Stomach (tissue), 9 donors: Measurements from ENCODE around the gene LRRC15. TPM values are rescaled to one million over a fixed set of nuclear protein-coding genes. Genes with fewer than 3 reads are reported as not detected.

ENCODE experiments used
- DNase-seq, 2 donors: peaks; one replicate each; pipeline versions ENCODE4 v3.0.0 to v3.0.0-alpha.2; 2013 to 2019
- H3K27ac ChIP-seq, 5 donors: fragments of 200-600 bp in 4 of 5; sonication (generic) in 4 of 5; one replicate each; pipeline ENCODE4 v1.5.1; 2013 to 2019; ENCODE audit warnings: mild to moderate bottlenecking in 1 of 5, moderate library complexity in 1 of 5
- H3K27me3 ChIP-seq, 3 donors: fragments of 200-600 bp; sonication (generic); one replicate each; pipeline ENCODE4 v1.5.1; 2017 to 2019; ENCODE audit warnings: mixed run types in 1 of 3
- H3K36me3 ChIP-seq, 4 donors: fragments of 200-600 bp; sonication (generic); 1 replicate in 3 of 4; 2 replicates in 1 of 4; pipeline ENCODE4 v1.5.1; 2016 to 2019
- H3K4me1 ChIP-seq, 4 donors: fragments of 200-600 bp; sonication (generic); one replicate each; pipeline ENCODE4 v1.5.1; 2016 to 2019
- H3K4me3 ChIP-seq, 4 donors: fragments of 200-600 bp; sonication (generic) in 3 of 4; one replicate each; pipeline ENCODE4 v1.5.1; 2016 to 2019; ENCODE audit warnings: mild to moderate bottlenecking in 1 of 4
- H3K9me3 ChIP-seq, 4 donors: fragments of 200-600 bp; sonication (generic); one replicate each; pipeline ENCODE4 v1.5.1; 2016 to 2019
- CTCF ChIP-seq, 7 experiments: fragments of 450-650 bp in 4 of 7; fragments of 200-600 bp in 3 of 7; sonication (generic) in 3 of 7; IDR thresholded peaks; one replicate each; pipeline ENCODE4 v1.5.1; 2016 to 2019; ENCODE audit warnings: antibody characterized with exemption in 7 of 7, control low read depth in 2 of 7, mild to moderate bottlenecking in 1 of 7
- EP300 ChIP-seq: sonication (generic); formaldehyde crosslinking; IDR thresholded peaks from one replicate; pipeline ENCODE4 v1.6.1; 2017; ENCODE audit warnings: antibody characterized with exemption
- POLR2A ChIP-seq, 4 donors: fragments of 450-650 bp; IDR thresholded peaks; one replicate each; pipeline ENCODE4 v1.6.1; 2016; ENCODE audit warnings: antibody characterized with exemption in 4 of 4, control low read depth in 2 of 4, mild to moderate bottlenecking in 1 of 4, moderate library complexity in 1 of 4
- POLR2AphosphoS5 ChIP-seq, 3 donors: sonication (generic); formaldehyde crosslinking; IDR thresholded peaks; one replicate each; pipeline ENCODE4 v1.6.1; 2016; ENCODE audit warnings: antibody characterized with exemption in 3 of 3
- WGBS, 5 donors: extraction: QIAGEN DNeasy Blood & Tissue Kit in 3 of 5; methylation state at CpG; one replicate each; pipeline versions ENCODE4 v1.1.5 to v1.1.7; 2013 to 2018; 5-methylcytosine and 5-hydroxymethylcytosine counted together
- intact Hi-C: fragments of 100-400 bp; cut with DNase I; formaldehyde crosslinking; loops from one replicate; pipeline ENCODE4 v1.15.1; 2023; ENCODE audit warnings: low total_unique reads
- polyA plus RNA-seq, 3 donors: library from polyadenylated mRNA; stranded (reverse); fragments of 200-250 nt; gene quantifications; one replicate each; pipeline ENCODE4 v1.2.3, GENCODE V29; 2013
- total RNA-seq, 5 donors: library from RNA; depleted of rRNA; stranded (reverse); fragments of >200 nt; gene quantifications; one replicate each; pipeline versions ENCODE4 v1.1.0 to v1.2.3, GENCODE V29; 2014 to 2016
- donor health status: healthy with polysubstance abuse.
- donor health status: Bipolar disorder and iron deficiency.
- donor health status: healthy.

Gene LRRC15
- total and polyA plus RNA-seq, 8 donors = 0.03 to 1.7 (median 0.43) TPM; not detected in 3

GRCh38 chr3:194351080-194351672 is 18.4 kb downstream of the LRRC15 start, which contains the start of gene CPN2:
Gene CPN2 (minus strand): TSS chr3:194351328. CDS start chr3:194342702, 8,626 bp downstream.
- Histone ChIP-seq H3K4me3 (no peak within 1 kb of the TSS), H3K27me3 (no peaks in the 10 kb centered on the region), H3K27ac (no peak within 1 kb of the TSS), H3K4me1 (no peaks in the 10 kb centered on the region), H3K9me3 (no peaks in the 10 kb centered on the region), H3K36me3 (no peaks in the 10 kb centered on the region)
- TF ChIP-seq CTCF (IDR thresholded peaks at IDR 0.05) = no peak
- TF ChIP-seq EP300 = no peak
- no peak for TF ChIP-seq POLR2A (IDR thresholded peaks at IDR 0.05)
- TF ChIP-seq POLR2AphosphoS5 (IDR thresholded peaks at IDR 0.05) = no peak
- WGBS, 5 donors = 88 to 93% (median 91%) methylated on average over 16 to 24 of the region's 24 CpGs
- intact Hi-C loops = no loop called here
- no peak for DNase-seq

GRCh38 chr3:194350726-194351071 is 18.8 kb downstream of the LRRC15 start:
- no peak for DNase-seq
- no peak overlapping the region for H3K27ac ChIP-seq
- WGBS, 5 donors = 62 to 86% (median 82%) methylated on average over 3 of the region's 3 CpGs
- no peaks in the 10 kb centered on the region for H3K4me1 ChIP-seq
- H3K4me3 ChIP-seq = no peak overlapping the region
- H3K27me3 ChIP-seq = no peaks in the 10 kb centered on the region
- no peaks in the 10 kb centered on the region for H3K9me3 ChIP-seq
- intact Hi-C loops = no loop called here
- no peak for TF ChIP-seq EP300
- no peak for TF ChIP-seq POLR2AphosphoS5 (IDR thresholded peaks at IDR 0.05)
- TF ChIP-seq CTCF (IDR thresholded peaks at IDR 0.05) = no peak
- TF ChIP-seq POLR2A (IDR thresholded peaks at IDR 0.05) = no peak
- H3K36me3 ChIP-seq = no peaks in the 10 kb centered on the region

GRCh38 chr3:194348354-194348753 is 21.2 kb downstream of the LRRC15 start:
- no peak for DNase-seq
- TF ChIP-seq CTCF (IDR thresholded peaks at IDR 0.05) = no peak
- H3K27ac ChIP-seq = no peak overlapping the region
- H3K4me3 ChIP-seq = no peak overlapping the region
- no peaks in the 10 kb centered on the region for H3K36me3 ChIP-seq
- H3K9me3 ChIP-seq = no peaks in the 10 kb centered on the region
- H3K27me3 ChIP-seq = no peaks in the 10 kb centered on the region
- no peaks in the 10 kb centered on the region for H3K4me1 ChIP-seq
- 75 to 86% (median 79%) methylated on average over 6 of the region's 6 CpGs for WGBS, 5 donors
- intact Hi-C loops = loop anchor here (10.0 kb wide), 1 partner anchor 246 kb away; no protein-coding TSS in a partner anchor

DNA sequence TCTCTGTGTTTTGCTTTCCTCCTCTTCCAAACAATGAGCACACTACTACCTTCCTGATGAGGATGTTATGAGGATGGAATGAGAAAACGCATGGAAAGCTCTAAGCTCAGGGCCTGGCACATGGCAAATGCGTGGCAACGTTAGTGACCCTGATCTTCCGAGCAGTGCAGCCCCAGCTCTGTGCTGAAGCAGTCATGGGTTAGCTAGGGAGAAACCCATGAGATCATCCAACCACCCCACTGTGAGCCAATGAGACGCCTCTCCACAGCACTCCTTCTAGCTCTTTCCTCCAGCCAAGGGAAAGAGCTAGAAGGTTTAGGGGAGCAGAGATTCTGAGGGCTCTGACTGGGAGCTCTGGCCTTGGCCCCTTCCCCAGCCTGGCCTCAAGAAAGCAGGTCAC is 22.9 kb downstream of the LRRC15 start:
- Histone ChIP-seq H3K36me3 (no peaks in the 10 kb centered on the region), H3K4me3 (no peak overlapping the region), H3K9me3 (no peaks in the 10 kb centered on the region), H3K4me1 (no peaks in the 10 kb centered on the region), H3K27me3 (no peaks in the 10 kb centered on the region), H3K27ac (no peak overlapping the region)
- 79 to 90% (median 84%) methylated on average over 4 to 5 of the region's 5 CpGs for WGBS, 5 donors
- no peak for TF ChIP-seq POLR2AphosphoS5 (IDR thresholded peaks at IDR 0.05)
- TF ChIP-seq CTCF (IDR thresholded peaks at IDR 0.05) = no peak
- no peak for TF ChIP-seq EP300
- no peak for TF ChIP-seq POLR2A (IDR thresholded peaks at IDR 0.05)
- no peak for DNase-seq
- intact Hi-C loops = loop anchor here (10.0 kb wide), 1 partner anchor 248 kb away; no protein-coding TSS in a partner anchor
